Fibroblast of the aortic adventitia (primary cell): ENCODE data around the gene SCEL. TPM values are rescaled to one million over a fixed set of nuclear protein-coding genes. Genes with fewer than 3 reads are reported as not detected.

Source experiments
- DNase-seq: peaks from one replicate; pipeline ENCODE4 v3.0.0-alpha.2; 2010; ENCODE audit warnings: low read depth
- H3K4me3 ChIP-seq: 2 replicates; pipeline ENCODE4 v1.5.1; 2011; ENCODE audit warnings: low read depth, mild to moderate bottlenecking, control low read depth, low read length, moderate library complexity
- total RNA-seq: library from RNA; depleted of rRNA; stranded (reverse); fragments of >200 nt; gene quantifications from 2 replicates; pipeline ENCODE4 v1.2.3, GENCODE V29; 2012; ENCODE audit warnings: low replicate concordance
- TF ChIP-seq, protein P1 (sequence below): IDR thresholded peaks from 2 replicates; pipeline ENCODE4 v1.5.1; 2011; ENCODE audit warnings: mild to moderate bottlenecking, low read length, control low read depth, inconsistent platforms; ENCODE audit not compliant: insufficient read depth

The SCEL gene, protein sequence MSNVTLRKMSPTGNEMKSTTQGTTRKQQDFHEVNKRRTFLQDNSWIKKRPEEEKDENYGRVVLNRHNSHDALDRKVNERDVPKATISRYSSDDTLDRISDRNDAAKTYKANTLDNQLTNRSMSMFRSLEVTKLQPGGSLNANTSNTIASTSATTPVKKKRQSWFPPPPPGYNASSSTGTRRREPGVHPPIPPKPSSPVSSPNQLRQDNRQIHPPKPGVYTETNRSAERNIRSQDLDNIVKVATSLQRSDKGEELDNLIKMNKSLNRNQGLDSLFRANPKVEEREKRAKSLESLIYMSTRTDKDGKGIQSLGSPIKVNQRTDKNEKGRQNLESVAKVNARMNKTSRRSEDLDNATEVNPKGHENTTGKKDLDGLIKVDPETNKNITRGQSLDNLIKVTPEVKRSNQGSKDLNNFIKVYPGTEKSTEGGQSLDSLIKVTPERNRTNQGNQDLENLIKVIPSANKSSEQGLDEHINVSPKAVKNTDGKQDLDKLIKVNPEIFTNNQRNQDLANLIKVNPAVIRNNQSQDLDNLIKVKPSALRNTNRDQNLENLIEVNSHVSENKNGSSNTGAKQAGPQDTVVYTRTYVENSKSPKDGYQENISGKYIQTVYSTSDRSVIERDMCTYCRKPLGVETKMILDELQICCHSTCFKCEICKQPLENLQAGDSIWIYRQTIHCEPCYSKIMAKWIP
- total RNA-seq: not detected in 2 replicates

DNA sequence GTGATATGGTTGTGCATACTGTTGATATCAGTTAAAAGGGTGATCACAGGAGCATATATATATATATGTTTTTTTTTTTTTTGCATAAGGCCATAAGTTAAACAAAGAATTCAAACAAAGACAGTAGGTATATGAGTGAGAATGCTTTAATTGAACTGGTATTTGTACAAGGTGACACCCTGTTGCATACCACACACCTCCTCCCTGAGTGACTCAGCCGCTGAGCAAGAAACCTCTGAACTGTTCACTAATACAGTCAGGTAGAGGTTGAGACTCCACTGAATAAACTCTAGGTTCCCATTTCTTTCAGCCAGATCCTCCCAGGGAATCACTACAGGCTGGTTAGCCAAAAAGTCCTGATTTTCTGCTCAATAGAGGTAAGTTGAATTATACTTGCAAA, at the start of gene SCEL:
SCEL (plus strand) TSS at position 259 of the 400 bp plus-strand sequence. CDS start 20,170 bp downstream, outside the sequence.
- H3K4me3 ChIP-seq: no peak within 1 kb of the TSS
- DNase-seq: no peak
- TF ChIP-seq, protein P1, sequence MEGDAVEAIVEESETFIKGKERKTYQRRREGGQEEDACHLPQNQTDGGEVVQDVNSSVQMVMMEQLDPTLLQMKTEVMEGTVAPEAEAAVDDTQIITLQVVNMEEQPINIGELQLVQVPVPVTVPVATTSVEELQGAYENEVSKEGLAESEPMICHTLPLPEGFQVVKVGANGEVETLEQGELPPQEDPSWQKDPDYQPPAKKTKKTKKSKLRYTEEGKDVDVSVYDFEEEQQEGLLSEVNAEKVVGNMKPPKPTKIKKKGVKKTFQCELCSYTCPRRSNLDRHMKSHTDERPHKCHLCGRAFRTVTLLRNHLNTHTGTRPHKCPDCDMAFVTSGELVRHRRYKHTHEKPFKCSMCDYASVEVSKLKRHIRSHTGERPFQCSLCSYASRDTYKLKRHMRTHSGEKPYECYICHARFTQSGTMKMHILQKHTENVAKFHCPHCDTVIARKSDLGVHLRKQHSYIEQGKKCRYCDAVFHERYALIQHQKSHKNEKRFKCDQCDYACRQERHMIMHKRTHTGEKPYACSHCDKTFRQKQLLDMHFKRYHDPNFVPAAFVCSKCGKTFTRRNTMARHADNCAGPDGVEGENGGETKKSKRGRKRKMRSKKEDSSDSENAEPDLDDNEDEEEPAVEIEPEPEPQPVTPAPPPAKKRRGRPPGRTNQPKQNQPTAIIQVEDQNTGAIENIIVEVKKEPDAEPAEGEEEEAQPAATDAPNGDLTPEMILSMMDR: no peak

DNA sequence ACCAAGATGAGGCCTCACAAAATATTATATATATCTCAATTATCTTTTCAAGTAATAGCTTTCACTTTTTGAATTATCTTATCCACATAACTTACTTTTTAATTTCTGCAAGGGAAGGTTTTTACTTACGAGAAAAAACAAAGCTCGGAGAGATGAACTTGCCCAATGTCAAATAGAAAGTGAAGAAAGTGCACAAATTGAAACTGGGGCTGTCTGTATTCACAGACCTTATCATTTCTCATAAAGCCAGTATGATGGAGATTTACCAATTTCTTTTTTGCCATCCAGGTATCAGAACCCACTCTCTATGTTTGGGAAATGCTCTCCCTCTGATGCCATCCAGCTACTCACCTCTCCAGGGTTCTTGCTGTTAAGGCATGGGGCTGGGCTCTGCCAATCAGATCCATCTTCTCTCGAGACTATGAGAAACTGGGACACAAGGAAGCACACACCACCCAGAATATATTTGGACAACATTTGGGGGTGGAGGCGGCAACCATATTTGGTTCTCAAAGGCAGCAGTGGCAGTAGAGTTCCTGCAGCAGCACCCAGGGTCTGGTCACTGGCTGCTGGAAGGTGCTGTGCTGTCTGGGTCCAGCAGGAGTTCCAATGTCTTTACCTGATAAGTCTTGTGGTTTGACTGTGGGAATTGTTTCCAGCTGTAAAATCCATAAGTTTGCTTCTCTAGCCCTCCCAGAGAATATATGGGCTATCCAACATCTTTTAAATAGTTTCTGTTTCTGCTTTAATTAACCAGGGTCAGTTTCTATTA, 45.8 kb upstream of the SCEL start:
- TF ChIP-seq, protein P1: no peak
- no peak for DNase-seq
- H3K4me3 ChIP-seq: no peak overlapping the region

DNA sequence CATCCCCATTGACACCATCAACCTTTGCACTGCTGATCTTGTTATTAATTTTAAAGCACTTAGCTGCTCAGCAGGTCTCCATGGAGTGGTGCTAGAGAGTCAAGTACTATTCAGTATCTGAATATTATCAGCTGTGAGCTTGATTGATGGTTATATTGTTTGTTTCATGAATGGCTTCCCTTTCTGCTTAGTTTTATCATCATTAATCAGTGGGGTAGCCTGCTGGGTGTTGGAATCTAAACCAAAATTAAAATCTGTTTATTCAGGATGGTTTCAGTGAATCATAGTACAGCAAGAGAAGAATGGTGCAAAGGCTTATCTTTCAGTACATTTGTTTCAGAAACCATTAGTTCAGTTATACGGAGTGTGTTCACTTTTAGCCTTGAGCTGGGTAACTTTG, 42.5 kb upstream of the SCEL start:
- DNase-seq: peak; percentile 58
- TF ChIP-seq, protein P1: peak; percentile 68
- H3K4me3 ChIP-seq: no peak overlapping the region

DNA sequence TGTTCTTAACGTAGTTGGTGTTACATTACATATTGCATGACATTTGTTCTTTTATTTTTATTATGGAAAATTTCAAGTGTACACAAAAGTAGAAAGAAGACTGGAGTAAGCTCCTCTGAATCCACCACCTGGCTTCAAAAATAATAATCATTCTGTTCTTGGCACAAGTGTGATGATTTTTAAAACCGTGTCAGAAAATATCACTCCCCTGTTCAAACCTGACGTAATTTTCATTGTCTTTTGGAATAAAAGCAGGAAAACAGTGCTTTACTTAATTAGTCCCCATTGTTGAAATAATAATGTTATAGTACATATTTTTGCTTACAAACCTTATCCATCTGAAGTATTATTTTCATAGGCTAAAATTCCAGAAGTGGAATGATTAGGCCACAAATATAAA, 41.3 kb upstream of the SCEL start:
- no peak overlapping the region for H3K4me3 ChIP-seq
- DNase-seq: no peak
- TF ChIP-seq, protein P1: no peak

DNA sequence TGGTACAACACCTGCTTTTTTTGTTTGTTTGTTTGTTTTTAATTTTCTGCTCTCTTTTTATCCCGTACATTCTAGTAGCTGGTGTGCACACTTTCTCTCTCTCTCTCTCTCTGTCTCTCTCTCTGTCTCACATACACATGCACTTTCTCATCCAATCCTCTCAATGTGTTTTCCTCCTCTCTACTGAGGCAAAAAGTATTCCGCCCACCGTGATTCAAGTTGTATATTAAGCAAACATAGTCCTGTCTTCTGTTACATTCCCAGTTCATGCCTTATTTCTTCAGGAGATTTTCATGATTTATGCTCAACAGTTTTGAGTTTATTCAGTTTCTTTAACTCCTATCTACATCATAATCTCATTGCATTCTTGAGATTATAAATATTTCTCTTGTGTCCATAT, 38.2 kb upstream of the SCEL start:
- H3K4me3 ChIP-seq: no peak overlapping the region
- TF ChIP-seq, protein P1: no peak
- DNase-seq: no peak

DNA sequence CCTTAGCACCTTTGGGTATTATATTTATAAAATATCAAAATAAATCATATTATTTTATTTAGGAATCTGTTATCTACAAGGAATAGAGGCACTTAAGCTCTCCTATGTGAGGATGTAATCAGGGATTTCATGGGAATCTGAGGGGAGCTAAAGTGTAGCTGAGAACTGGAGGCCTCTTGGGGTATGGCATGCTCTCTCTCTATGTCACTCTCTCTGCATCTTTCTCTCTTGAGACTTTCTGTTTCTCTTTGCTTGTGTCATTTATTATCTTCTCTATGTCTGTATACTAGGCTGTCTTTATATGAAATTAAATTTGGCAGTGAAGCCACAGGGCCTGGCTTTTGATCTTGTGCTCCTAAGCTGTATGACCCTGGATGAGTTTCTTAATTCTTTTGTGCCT, 37.7 kb upstream of the SCEL start:
- no peak overlapping the region for H3K4me3 ChIP-seq
- no peak for DNase-seq
- TF ChIP-seq, protein P1: no peak
